HepG2 (cell line): ENCODE results near the gene GATD1. TPM values are rescaled to one million over a fixed set of nuclear protein-coding genes. Genes with fewer than 3 reads are reported as not detected.

Source experiments
- GABPA ChIP-seq, 2 experiments: IDR thresholded peaks; 2 replicates each; pipeline ENCODE4 v1.6.1; 2011 to 2016; ENCODE audit warnings: low read depth in 2 of 2, low read length in 1 of 2, missing biosample characterization in 1 of 2, missing genetic modification characterization in 1 of 2
- MAZ ChIP-seq, 2 experiments: sonication (generic) in 1 of 2; formaldehyde crosslinking in 1 of 2; IDR thresholded peaks; 2 replicates each; pipeline versions ENCODE4 v1.5.0 to v1.6.1; 2012 to 2020; ENCODE audit warnings: low read depth in 2 of 2, mild to moderate bottlenecking in 2 of 2, borderline replicate concordance in 1 of 2, improper control_type of control experiment in 1 of 2, low read length in 1 of 2, missing genetic modification reagents in 1 of 2, moderate library complexity in 1 of 2
- NCOA1 ChIP-seq: sonication (generic); formaldehyde crosslinking; IDR thresholded peaks from 2 replicates; pipeline ENCODE4 v1.9.0; 2021; ENCODE audit warnings: missing genetic modification reagents
- PHF8 ChIP-seq: sonication (generic); formaldehyde crosslinking; IDR thresholded peaks from 2 replicates; pipeline ENCODE4 v1.5.0; 2020; ENCODE audit warnings: missing genetic modification reagents
- PLRG1 ChIP-seq: fragments of 450-650 bp; conservative IDR thresholded peaks from 2 replicates; pipeline ENCODE4 v1.6.1; 2016
- POGZ ChIP-seq: sonication (generic); formaldehyde crosslinking; IDR thresholded peaks from 2 replicates; pipeline ENCODE4 v1.4.0; 2020; ENCODE audit warnings: mild to moderate bottlenecking, missing genetic modification reagents
- REL ChIP-seq: sonication (generic); formaldehyde crosslinking; conservative IDR thresholded peaks from 2 replicates; pipeline ENCODE4 v1.8.0; 2022; ENCODE audit warnings: mild to moderate bottlenecking, missing genetic modification reagents, moderate library complexity
- RXRA ChIP-seq: sonication (generic); formaldehyde crosslinking; IDR thresholded peaks from 2 replicates; pipeline ENCODE4 v1.5.1; 2020; ENCODE audit warnings: missing genetic modification reagents
- SMAD1 ChIP-seq: sonication (generic); formaldehyde crosslinking; IDR thresholded peaks from 2 replicates; pipeline ENCODE4 v1.4.0; 2020; ENCODE audit warnings: missing genetic modification reagents, low read depth, mild to moderate bottlenecking, borderline replicate concordance
- SOX6 ChIP-seq, 2 experiments: fragments of 450-650 bp in 1 of 2; sonication (generic) in 1 of 2; formaldehyde crosslinking in 1 of 2; IDR thresholded peaks; 2 replicates each; pipeline versions ENCODE4 v1.4.0 to v1.6.1; 2017 to 2020; ENCODE audit warnings: antibody characterized with exemption in 1 of 2, mild to moderate bottlenecking in 1 of 2, missing genetic modification reagents in 1 of 2
- SPEN ChIP-seq: sonication (generic); formaldehyde crosslinking; IDR thresholded peaks from 2 replicates; pipeline ENCODE4 v1.5.1; 2020; ENCODE audit warnings: low read depth, mild to moderate bottlenecking, missing genetic modification reagents
- TCF7 ChIP-seq: sonication (generic); IDR thresholded peaks from 2 replicates; pipeline ENCODE4 v1.6.1; 2016; ENCODE audit warnings: antibody characterized with exemption, low read depth
- ZBTB38 ChIP-seq: sonication (generic); formaldehyde crosslinking; IDR thresholded peaks from 2 replicates; pipeline ENCODE4 v1.5.1; 2020; ENCODE audit warnings: mild to moderate bottlenecking, missing genetic modification reagents
- ZBTB7B ChIP-seq: sonication (generic); formaldehyde crosslinking; IDR thresholded peaks from 2 replicates; pipeline ENCODE4 v1.4.0; 2020; ENCODE audit warnings: missing genetic modification reagents
- ZNF180 ChIP-seq: sonication (generic); formaldehyde crosslinking; IDR thresholded peaks from 2 replicates; pipeline ENCODE4 v1.4.0; 2020; ENCODE audit warnings: low read depth, missing genetic modification reagents, borderline replicate concordance
- ZNF768 ChIP-seq: sonication (generic); formaldehyde crosslinking; IDR thresholded peaks from 2 replicates; pipeline ENCODE4 v1.4.0; 2020; ENCODE audit warnings: missing genetic modification reagents
- ZZZ3 ChIP-seq: sonication (generic); formaldehyde crosslinking; IDR thresholded peaks from 2 replicates; pipeline ENCODE4 v1.4.0; 2020; ENCODE audit warnings: missing genetic modification reagents, mild to moderate bottlenecking, borderline replicate concordance
- polyA plus RNA-seq, 8 experiments: library from polyadenylated mRNA; depleted of rRNA in 3 of 8; stranded (reverse) in 7 of 8; unstranded in 1 of 8; fragments of >200 nt; fragmentation: Illumina TruSeq in 4 of 8; extraction: Trizol in 4 of 8; gene quantifications; 2 replicates each; pipeline versions ENCODE4 v1.2.1 to v1.2.3, GENCODE V29; 2011 to 2016; ENCODE audit warnings: low read depth in 4 of 8, missing spikeins in 1 of 8, mixed read lengths in 1 of 8; ENCODE audit not compliant: insufficient read depth in 1 of 8
- total RNA-seq, 5 experiments: library from RNA; depleted of rRNA; stranded (reverse); fragments of >200 nt; fragmentation: Illumina TruSeq; extraction: Trizol; gene quantifications; 2 replicates each; pipeline ENCODE4 v1.2.3, GENCODE V29; 2016; ENCODE audit warnings: low read depth in 1 of 5
- TF ChIP-seq, protein P1 (sequence below): sonication (generic); formaldehyde crosslinking; IDR thresholded peaks from 2 replicates; pipeline ENCODE4 v1.8.0; 2022; ENCODE audit warnings: missing genetic modification reagents, low read depth, mild to moderate bottlenecking, borderline replicate concordance
- TF ChIP-seq, protein P2 (sequence below): sonication (generic); formaldehyde crosslinking; IDR thresholded peaks from 2 replicates; pipeline ENCODE4 v1.4.0; 2020; ENCODE audit warnings: missing genetic modification reagents
- TF ChIP-seq, protein P3 (sequence below): sonication (generic); formaldehyde crosslinking; IDR thresholded peaks from 2 replicates; pipeline ENCODE4 v1.4.0; 2020; ENCODE audit warnings: missing genetic modification reagents

GATD1 gene
- total and polyA plus RNA-seq, 2 of the 13 experiments (the other 11 are each of a cell fraction or from before 2014, with no cell fraction given), result 31.3 to 60.5 TPM

DNA sequence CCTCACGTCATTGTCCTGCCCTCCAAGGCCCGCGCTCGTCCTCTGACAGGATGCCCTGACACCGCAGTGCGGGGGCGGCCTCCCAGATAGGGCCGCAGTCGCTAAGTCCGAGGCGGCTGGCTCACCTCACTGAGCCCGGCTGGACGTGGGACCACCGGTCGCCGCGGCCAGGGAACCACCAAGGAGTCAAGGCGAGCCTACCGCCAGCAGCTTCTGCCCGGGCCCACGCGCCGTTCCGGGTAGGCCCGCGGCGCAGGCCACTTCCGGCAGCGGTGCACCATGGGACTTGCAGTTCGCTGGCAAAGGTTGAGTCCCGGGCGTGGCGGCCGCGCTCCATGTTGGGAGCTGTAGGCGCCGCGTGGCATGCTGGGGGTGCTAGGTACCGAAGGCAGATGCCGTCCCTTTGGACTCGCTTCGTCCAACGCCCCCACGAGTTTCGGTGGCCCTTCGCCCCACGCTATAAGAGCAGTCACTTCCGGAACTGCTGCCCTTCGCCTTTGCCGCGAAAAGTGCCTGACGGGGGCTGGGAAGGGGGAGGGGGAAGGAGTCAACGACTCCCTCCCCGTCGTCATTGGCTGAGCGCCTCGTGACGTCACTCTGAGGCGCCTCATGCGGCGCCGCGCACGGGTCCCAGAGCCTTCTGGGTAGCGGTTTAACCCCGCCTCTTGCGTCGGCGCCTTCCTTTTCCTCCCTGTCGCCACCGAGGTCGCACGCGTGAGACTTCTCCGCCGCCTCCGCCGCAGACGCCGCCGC lies 32.2 kb upstream of the GATD1 start, which contains the start of gene RPLP2 (continued):
- TF ChIP-seq, protein P1, sequence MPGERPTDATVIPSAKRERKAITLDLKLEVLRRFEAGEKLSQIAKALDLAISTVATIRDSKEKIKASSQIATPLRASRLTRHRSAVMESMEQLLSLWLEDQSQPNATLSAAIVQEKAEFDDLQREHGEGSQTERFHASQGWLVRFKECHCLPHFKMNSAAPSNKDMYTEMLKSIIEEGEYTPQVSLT (CRISPR knock-in tag), result no peak; the same call in 1 of the 2 replicates
- TF ChIP-seq RXRA (CRISPR knock-in tag) (peak; percentile 77), ZNF180 (CRISPR knock-in tag) (no peak), SPEN (peak; percentile 89), MAZ (IDR thresholded peaks at IDR 0.05; ENCODE audit: borderline replicate concordance, low read depth, low read length) (peak; percentile 96), MAZ (CRISPR knock-in tag; IDR thresholded peaks at IDR 0.05; ENCODE audit: low read depth) (peak; percentile 95), SOX6 (IDR thresholded peaks at IDR 0.05) (no peak), SOX6 (CRISPR knock-in tag; IDR thresholded peaks at IDR 0.05) (peak; percentile 73), SMAD1 (CRISPR knock-in tag) (peak; percentile 7; the same call in 1 of the 2 replicates), TCF7 (no peak), REL (CRISPR knock-in tag) (peak; percentile 26; the same call in 1 of the 2 replicates), ZBTB7B (CRISPR knock-in tag) (peak; percentile 53; the same call in 1 of the 2 replicates), GABPA (IDR thresholded peaks at IDR 0.05; ENCODE audit: low read depth, low read length) (no peak), GABPA (CRISPR knock-in tag; IDR thresholded peaks at IDR 0.05; ENCODE audit: low read depth) (peak; percentile 92), ZBTB38 (CRISPR knock-in tag) (no peak; the same call in 1 of the 2 replicates), ZNF768 (CRISPR knock-in tag) (peak; percentile 57; the same call in 1 of the 2 replicates), POGZ (CRISPR knock-in tag) (peak; percentile 19), NCOA1 (CRISPR knock-in tag) (no peak), PLRG1 (no peak), PHF8 (CRISPR knock-in tag) (peak; percentile 100), ZZZ3 (CRISPR knock-in tag) (peak; percentile 93; the same call in 1 of the 2 replicates)
- TF ChIP-seq, protein P2, sequence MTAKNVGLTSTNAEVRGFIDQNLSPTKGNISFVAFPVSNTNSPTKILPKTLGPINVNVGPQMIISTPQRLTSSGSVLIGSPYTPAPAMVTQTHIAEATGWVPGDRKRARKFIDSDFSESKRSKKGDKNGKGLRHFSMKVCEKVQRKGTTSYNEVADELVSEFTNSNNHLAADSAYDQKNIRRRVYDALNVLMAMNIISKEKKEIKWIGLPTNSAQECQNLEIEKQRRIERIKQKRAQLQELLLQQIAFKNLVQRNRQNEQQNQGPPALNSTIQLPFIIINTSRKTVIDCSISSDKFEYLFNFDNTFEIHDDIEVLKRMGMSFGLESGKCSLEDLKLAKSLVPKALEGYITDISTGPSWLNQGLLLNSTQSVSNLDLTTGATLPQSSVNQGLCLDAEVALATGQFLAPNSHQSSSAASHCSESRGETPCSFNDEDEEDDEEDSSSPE (CRISPR knock-in tag), result peak; percentile 69; the same call in 1 of the 2 replicates
- TF ChIP-seq, protein P3, sequence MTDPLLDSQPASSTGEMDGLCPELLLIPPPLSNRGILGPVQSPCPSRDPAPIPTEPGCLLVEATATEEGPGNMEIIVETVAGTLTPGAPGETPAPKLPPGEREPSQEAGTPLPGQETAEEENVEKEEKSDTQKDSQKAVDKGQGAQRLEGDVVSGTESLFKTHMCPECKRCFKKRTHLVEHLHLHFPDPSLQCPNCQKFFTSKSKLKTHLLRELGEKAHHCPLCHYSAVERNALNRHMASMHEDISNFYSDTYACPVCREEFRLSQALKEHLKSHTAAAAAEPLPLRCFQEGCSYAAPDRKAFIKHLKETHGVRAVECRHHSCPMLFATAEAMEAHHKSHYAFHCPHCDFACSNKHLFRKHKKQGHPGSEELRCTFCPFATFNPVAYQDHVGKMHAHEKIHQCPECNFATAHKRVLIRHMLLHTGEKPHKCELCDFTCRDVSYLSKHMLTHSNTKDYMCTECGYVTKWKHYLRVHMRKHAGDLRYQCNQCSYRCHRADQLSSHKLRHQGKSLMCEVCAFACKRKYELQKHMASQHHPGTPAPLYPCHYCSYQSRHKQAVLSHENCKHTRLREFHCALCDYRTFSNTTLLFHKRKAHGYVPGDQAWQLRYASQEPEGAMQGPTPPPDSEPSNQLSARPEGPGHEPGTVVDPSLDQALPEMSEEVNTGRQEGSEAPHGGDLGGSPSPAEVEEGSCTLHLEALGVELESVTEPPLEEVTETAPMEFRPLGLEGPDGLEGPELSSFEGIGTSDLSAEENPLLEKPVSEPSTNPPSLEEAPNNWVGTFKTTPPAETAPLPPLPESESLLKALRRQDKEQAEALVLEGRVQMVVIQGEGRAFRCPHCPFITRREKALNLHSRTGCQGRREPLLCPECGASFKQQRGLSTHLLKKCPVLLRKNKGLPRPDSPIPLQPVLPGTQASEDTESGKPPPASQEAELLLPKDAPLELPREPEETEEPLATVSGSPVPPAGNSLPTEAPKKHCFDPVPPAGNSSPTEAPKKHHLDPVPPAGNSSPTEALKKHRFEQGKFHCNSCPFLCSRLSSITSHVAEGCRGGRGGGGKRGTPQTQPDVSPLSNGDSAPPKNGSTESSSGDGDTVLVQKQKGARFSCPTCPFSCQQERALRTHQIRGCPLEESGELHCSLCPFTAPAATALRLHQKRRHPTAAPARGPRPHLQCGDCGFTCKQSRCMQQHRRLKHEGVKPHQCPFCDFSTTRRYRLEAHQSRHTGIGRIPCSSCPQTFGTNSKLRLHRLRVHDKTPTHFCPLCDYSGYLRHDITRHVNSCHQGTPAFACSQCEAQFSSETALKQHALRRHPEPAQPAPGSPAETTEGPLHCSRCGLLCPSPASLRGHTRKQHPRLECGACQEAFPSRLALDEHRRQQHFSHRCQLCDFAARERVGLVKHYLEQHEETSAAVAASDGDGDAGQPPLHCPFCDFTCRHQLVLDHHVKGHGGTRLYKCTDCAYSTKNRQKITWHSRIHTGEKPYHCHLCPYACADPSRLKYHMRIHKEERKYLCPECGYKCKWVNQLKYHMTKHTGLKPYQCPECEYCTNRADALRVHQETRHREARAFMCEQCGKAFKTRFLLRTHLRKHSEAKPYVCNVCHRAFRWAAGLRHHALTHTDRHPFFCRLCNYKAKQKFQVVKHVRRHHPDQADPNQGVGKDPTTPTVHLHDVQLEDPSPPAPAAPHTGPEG (CRISPR knock-in tag), result no peak; the same call in 1 of the 2 replicates
